H1 (cell line): ENCODE results near the gene ANAPC5. TPM values are rescaled to one million over a fixed set of nuclear protein-coding genes. Genes with fewer than 3 reads are reported as not detected.
A peak's percentile ranks its signal among the peaks of the same experiment; 100 is the strongest.

Experiments used
- ASH2L ChIP-seq: fragments of 200-600, 300-600 bp; sonication (generic); IDR thresholded peaks from one replicate; pipeline ENCODE4 v1.7.1; 2017; ENCODE audit warnings: low read length
- ATF2 ChIP-seq: IDR thresholded peaks from 2 replicates; pipeline ENCODE4 v1.6.1; 2012; ENCODE audit warnings: low read length, inconsistent platforms
- BACH1 ChIP-seq: IDR thresholded peaks from 2 replicates; pipeline ENCODE4 v1.6.1; 2012; ENCODE audit warnings: low read length, improper control_type of control experiment
- BCL11A ChIP-seq, 2 experiments: IDR thresholded peaks; one replicate each; pipeline ENCODE4 v1.6.1; 2011; ENCODE audit warnings: low read depth in 2 of 2, low read length in 2 of 2, mild to moderate bottlenecking in 2 of 2
- CEBPB ChIP-seq: IDR thresholded peaks from 2 replicates; pipeline ENCODE4 v1.6.1; 2012; ENCODE audit warnings: low read depth, low read length
- CHD2 ChIP-seq: IDR thresholded peaks from 2 replicates; pipeline ENCODE4 v1.6.1; 2012; ENCODE audit warnings: low read length, improper control_type of control experiment
- E2F6 ChIP-seq: IDR thresholded peaks from 2 replicates; pipeline ENCODE4 v1.6.1; 2012; ENCODE audit warnings: inconsistent platforms
- JUN ChIP-seq: IDR thresholded peaks from 2 replicates; pipeline ENCODE4 v1.6.1; 2011; ENCODE audit warnings: low read depth, mild to moderate bottlenecking, improper control_type of control experiment, low read length
- POU5F1 ChIP-seq: IDR thresholded peaks from 2 replicates; pipeline ENCODE4 v1.6.1; 2011; ENCODE audit warnings: low read depth, mild to moderate bottlenecking, low read length, moderate library complexity
- RBBP5 ChIP-seq: IDR thresholded peaks from 2 replicates; pipeline ENCODE4 v1.7.1; 2012; ENCODE audit warnings: low read depth, mild to moderate bottlenecking, inconsistent platforms, low read length, moderate library complexity, borderline replicate concordance
- RFX5 ChIP-seq: IDR thresholded peaks from 2 replicates; pipeline ENCODE4 v1.6.1; 2011; ENCODE audit warnings: low read depth, low read length, improper control_type of control experiment, borderline replicate concordance
- SAP30 ChIP-seq: fragments of 300-600 bp; sonication (generic); IDR thresholded peaks from 2 replicates; pipeline ENCODE4 v1.7.1; 2012; ENCODE audit warnings: low read length, moderate library complexity, mild to moderate bottlenecking, inconsistent platforms; ENCODE audit not compliant: insufficient read depth, insufficient replicate concordance
- SP1 ChIP-seq: IDR thresholded peaks from 2 replicates; pipeline ENCODE4 v1.6.1; 2011; ENCODE audit warnings: low read depth, low read length
- SP4 ChIP-seq: IDR thresholded peaks from 2 replicates; pipeline ENCODE4 v1.6.1; 2012; ENCODE audit warnings: low read length, inconsistent platforms
- TCF12 ChIP-seq: IDR thresholded peaks from 2 replicates; pipeline ENCODE4 v1.6.1; 2011; ENCODE audit warnings: low read depth, mild to moderate bottlenecking, low read length
- YY1 ChIP-seq: IDR thresholded peaks from 2 replicates; pipeline ENCODE4 v1.6.1; 2011; ENCODE audit warnings: low read depth, mild to moderate bottlenecking, low read length
- polyA plus RNA-seq, 7 experiments: library from polyadenylated mRNA; depleted of rRNA in 3 of 7; stranded (reverse) in 5 of 7; unstranded in 2 of 7; fragments of >200 nt in 5 of 7; fragments of 200-250 nt in 2 of 7; gene quantifications; 1 replicate in 5 of 7; 2 replicates in 1 of 7; 4 replicates in 1 of 7; pipeline versions ENCODE4 v1.2.1 to v1.2.3, GENCODE V29; 2011 to 2013; ENCODE audit warnings: missing spikeins in 2 of 7, mixed read lengths in 2 of 7
- total RNA-seq: library from RNA; stranded (reverse); fragmentation: NEBNext Ultra II Directional; extraction: Animal tissue kit (Norgen Biotek cat#: 25700); gene quantifications from 2 replicates; pipeline ENCODE4 v1.2.1, GENCODE V29; 2021
- TF ChIP-seq, protein P1 (sequence below), 3 experiments: IDR thresholded peaks; 1 replicate in 2 of 3; 2 replicates in 1 of 3; pipeline versions ENCODE4 v1.5.1 to v1.6.1; 2011; ENCODE audit warnings: low read length in 3 of 3, mild to moderate bottlenecking in 3 of 3, inconsistent platforms in 2 of 3, low read depth in 1 of 3, moderate library complexity in 1 of 3; ENCODE audit not compliant: insufficient read depth in 1 of 3; ENCODE audit errors: control extremely low read depth in 1 of 3

Gene ANAPC5
- total and polyA plus RNA-seq, 2 of the 8 experiments (the other 6 are each of a cell fraction or from before 2014, with no cell fraction given) = 103 to 127 TPM

DNA sequence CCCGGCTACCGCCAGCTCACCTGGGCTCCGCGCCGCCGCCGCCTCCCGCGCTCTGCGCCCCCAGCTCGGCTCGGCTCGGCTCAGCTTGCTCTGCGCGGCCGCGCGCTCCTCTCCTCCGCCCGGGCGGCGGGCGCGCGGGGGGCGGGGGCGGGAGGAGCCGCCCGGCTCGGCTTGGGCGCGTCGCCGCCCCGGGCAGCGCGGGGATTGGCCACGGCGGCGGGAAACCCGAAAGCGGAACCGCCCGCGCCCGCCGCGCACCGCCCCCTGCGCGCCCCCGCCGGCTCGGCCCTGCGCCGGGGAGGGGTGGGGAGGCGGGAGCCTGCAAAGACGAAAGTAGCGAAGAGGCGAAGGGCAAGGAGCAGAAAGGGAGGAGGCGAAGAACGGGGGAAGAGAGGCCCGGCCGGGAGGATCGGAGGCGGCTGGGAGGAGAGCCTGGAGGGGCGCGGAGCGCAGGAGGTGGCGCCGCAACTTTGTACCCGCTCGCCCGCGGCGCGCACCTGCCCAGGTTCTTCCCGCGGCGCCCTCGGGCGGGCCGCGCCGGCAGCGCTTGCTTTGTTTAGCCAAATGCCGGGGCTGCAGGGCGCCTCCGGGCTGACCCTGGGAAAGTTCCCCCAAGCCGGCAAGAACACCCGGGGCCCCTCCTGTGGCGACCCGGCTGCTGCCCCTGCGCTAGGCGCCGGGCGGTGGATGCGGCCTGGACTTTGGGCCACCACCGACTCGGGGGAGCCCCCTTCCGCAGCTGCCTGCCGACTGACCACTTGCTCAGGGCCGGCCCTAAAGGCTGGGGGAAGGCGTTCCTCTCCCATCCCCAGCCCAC lies 55.4 kb downstream of the ANAPC5 start, which contains the start of gene CAMKK2 (continued):
- TF ChIP-seq CHD2 (no peak), RBBP5 (peak; percentile 89), SP4 (no peak), SP1 (no peak), POU5F1 (no peak), BCL11A (IDR thresholded peaks at IDR 0.05; ENCODE audit: low read depth in 2 of 2, low read length in 2 of 2) (no peak), JUN (no peak), SAP30 (no peak), TCF12 (peak; percentile 48; the same call in 1 of the 2 replicates), RFX5 (no peak), BACH1 (no peak), ATF2 (no peak), ASH2L (peak; percentile 77), YY1 (no peak; the same call in 1 of the 2 replicates), E2F6 (peak; percentile 26; the same call in 1 of the 2 replicates), CEBPB (no peak)
- TF ChIP-seq, protein P1, sequence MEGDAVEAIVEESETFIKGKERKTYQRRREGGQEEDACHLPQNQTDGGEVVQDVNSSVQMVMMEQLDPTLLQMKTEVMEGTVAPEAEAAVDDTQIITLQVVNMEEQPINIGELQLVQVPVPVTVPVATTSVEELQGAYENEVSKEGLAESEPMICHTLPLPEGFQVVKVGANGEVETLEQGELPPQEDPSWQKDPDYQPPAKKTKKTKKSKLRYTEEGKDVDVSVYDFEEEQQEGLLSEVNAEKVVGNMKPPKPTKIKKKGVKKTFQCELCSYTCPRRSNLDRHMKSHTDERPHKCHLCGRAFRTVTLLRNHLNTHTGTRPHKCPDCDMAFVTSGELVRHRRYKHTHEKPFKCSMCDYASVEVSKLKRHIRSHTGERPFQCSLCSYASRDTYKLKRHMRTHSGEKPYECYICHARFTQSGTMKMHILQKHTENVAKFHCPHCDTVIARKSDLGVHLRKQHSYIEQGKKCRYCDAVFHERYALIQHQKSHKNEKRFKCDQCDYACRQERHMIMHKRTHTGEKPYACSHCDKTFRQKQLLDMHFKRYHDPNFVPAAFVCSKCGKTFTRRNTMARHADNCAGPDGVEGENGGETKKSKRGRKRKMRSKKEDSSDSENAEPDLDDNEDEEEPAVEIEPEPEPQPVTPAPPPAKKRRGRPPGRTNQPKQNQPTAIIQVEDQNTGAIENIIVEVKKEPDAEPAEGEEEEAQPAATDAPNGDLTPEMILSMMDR (IDR thresholded peaks at IDR 0.05; ENCODE audit: control extremely low read depth in 1 of 3, insufficient read depth in 1 of 3, low read depth in 1 of 3, low read length in 3 of 3) = no peak; a peak in 1 of 4 replicates
